ENCODE results near the gene PABPN1L.

Gene PABPN1L

DNA sequence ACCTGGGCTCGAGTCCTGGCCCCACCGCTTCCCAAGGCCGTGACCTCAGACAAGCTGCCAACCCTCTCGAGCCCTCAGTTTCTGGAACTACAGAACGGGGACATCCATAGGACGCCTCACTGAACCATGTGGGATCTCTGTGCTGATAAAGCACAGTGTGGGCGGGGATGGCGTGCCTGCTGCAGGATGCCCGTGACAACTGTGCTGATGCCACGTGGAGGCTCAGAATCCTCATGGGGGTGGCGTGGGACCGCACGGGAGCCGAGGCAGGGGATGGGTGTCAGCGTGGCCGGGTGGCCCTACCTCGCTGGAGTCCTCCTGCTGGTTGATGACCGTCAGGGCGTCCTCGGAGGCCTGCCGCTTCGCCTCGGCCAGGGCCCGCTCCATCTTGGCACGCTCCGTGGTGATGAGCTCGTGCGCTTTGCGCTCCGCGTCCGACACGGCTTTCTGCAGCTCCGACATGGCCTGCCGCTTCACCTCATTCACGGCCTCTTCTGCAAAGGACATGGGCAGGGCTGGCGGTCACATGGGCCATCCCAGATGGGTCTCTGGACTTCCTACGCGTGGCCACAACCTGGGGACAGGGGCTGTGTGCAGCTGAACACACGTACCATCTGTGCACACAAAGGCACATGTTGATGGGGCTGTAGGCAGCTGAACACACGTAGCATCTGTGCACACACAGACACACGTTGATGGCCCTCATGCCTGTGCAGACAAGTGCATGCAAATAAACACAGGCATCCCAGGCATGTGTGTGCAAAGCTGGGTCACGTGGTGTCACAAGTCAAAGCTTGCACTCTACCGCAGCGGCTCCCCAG is 12.7 kb upstream of the PABPN1L start:
- TF ChIP-seq TAF1 (IDR thresholded peaks at IDR 0.05; ENCODE audit: borderline replicate concordance, insufficient read depth, low read length) (no peak), SIN3A (IDR thresholded peaks at IDR 0.05; ENCODE audit: borderline replicate concordance, insufficient read depth, low read length) (no peak), POLR2AphosphoS5 (IDR thresholded peaks at IDR 0.05; ENCODE audit: low read depth, low read length) (no peak), FOXP2 (optimal IDR thresholded peaks at IDR 0.05; ENCODE audit: borderline replicate concordance, extremely low read depth, extremely low read length, insufficient read depth) (no peak)
- TF ChIP-seq, protein P1, sequence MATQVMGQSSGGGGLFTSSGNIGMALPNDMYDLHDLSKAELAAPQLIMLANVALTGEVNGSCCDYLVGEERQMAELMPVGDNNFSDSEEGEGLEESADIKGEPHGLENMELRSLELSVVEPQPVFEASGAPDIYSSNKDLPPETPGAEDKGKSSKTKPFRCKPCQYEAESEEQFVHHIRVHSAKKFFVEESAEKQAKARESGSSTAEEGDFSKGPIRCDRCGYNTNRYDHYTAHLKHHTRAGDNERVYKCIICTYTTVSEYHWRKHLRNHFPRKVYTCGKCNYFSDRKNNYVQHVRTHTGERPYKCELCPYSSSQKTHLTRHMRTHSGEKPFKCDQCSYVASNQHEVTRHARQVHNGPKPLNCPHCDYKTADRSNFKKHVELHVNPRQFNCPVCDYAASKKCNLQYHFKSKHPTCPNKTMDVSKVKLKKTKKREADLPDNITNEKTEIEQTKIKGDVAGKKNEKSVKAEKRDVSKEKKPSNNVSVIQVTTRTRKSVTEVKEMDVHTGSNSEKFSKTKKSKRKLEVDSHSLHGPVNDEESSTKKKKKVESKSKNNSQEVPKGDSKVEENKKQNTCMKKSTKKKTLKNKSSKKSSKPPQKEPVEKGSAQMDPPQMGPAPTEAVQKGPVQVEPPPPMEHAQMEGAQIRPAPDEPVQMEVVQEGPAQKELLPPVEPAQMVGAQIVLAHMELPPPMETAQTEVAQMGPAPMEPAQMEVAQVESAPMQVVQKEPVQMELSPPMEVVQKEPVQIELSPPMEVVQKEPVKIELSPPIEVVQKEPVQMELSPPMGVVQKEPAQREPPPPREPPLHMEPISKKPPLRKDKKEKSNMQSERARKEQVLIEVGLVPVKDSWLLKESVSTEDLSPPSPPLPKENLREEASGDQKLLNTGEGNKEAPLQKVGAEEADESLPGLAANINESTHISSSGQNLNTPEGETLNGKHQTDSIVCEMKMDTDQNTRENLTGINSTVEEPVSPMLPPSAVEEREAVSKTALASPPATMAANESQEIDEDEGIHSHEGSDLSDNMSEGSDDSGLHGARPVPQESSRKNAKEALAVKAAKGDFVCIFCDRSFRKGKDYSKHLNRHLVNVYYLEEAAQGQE (IDR thresholded peaks at IDR 0.05; ENCODE audit: insufficient read depth in 1 of 2, low read depth in 2 of 2, low read length in 2 of 2), result no peak

DNA sequence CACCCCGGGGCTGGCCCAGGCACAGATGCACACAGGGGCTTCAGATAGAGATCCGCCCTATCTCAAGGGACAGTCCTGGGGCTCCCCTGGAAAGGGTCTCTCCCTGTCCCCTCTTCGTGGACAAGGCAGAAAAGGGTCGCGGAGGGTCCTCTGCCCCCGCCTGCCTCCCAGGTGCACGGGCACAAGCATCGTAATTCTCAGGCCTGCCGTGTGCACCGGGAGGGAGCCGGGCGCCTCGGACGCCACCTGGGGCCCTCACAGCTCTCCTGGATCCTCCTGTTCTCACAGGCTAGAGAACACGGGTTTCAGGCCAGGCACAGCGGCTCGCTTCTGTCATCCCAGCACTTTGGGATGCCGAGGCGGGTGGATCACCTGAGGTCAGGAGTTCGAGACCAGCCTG is 11.9 kb upstream of the PABPN1L start:
- TF ChIP-seq POLR2AphosphoS5 (IDR thresholded peaks at IDR 0.05; ENCODE audit: low read depth, low read length) (no peak), TAF1 (IDR thresholded peaks at IDR 0.05; ENCODE audit: borderline replicate concordance, insufficient read depth, low read length) (no peak), SIN3A (IDR thresholded peaks at IDR 0.05; ENCODE audit: borderline replicate concordance, insufficient read depth, low read length) (no peak), FOXP2 (optimal IDR thresholded peaks at IDR 0.05; ENCODE audit: borderline replicate concordance, extremely low read depth, extremely low read length, insufficient read depth) (no peak)
- TF ChIP-seq, protein P1 (IDR thresholded peaks at IDR 0.05; ENCODE audit: insufficient read depth in 1 of 2, low read depth in 2 of 2, low read length in 2 of 2), result no peak

DNA sequence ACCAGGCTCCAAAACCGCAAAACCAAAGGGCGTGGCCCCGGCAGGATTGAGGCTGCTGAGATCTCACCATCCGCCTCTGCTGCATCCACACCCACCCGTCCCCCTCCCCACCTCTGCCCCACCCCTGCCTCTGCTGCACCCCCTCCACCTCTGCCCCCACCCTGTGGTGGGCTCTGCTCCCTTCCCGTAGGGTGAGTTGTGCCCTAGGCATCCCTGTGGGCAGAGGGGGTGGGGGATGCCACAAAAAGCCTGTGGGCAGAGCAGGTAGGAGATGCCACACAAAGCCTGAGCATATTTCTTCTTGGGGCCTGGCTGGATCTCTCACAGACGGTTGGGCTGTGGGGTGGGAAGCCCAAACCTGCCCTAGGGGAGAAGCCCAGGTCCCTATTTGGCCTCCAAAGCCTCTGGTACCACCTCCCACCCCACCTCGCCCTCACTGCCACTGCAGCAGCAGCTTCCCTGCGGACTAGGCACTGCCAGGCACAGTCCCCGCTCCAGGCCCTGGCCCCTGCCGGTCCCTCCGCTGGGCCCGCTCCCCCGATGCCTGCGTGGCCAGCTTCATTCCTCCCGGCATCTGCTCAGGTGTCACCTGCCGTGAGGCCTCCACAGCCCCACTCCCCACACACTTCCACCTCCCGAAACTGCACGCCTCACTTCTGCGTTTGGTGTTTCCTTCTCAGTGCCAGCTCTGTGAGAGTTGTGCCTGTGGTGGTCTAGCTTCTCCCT is 11.3 kb upstream of the PABPN1L start:
- TF ChIP-seq, protein P1 (IDR thresholded peaks at IDR 0.05; ENCODE audit: insufficient read depth in 1 of 2, low read depth in 2 of 2, low read length in 2 of 2), result no peak
- no peak for TF ChIP-seq SIN3A (IDR thresholded peaks at IDR 0.05; ENCODE audit: borderline replicate concordance, insufficient read depth, low read length)

DNA sequence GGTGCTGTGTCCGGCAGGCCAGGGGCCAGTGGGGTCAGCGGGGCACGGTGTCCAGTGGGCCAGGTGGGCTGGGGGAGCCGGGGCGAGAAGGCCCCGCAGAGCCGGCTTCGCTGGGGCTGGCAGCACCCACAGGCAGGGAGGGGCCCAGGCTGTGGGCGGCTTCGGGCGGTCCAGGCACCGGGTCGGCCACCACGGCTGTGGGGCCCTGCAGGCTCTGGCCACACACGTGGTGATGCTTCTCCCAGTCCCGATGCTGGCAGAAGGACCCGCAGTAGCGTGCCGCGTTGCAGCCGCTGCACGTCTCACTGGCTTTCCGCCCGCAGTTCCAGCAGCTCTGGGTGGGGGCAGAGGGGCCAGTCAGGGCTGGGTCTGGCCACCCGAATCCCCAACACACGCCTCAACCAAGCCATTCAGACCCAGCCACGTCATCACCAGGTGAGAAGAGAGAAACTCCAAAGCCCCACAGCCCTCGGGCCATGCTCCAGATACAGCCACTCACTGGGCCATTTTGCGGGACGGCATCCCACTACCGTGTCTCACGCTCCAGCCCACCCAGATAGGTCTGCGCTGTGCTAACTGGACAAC is 10.6 kb upstream of the PABPN1L start:
- no peak for TF ChIP-seq SIN3A (IDR thresholded peaks at IDR 0.05; ENCODE audit: borderline replicate concordance, insufficient read depth, low read length)
- no peak for TF ChIP-seq POLR2AphosphoS5 (IDR thresholded peaks at IDR 0.05; ENCODE audit: low read depth, low read length)
- TF ChIP-seq, protein P1 (IDR thresholded peaks at IDR 0.05; ENCODE audit: insufficient read depth in 1 of 2, low read depth in 2 of 2, low read length in 2 of 2), result no peak
- no peak for TF ChIP-seq FOXP2 (optimal IDR thresholded peaks at IDR 0.05; ENCODE audit: borderline replicate concordance, extremely low read depth, extremely low read length, insufficient read depth)
- TF ChIP-seq TAF1 (IDR thresholded peaks at IDR 0.05; ENCODE audit: borderline replicate concordance, insufficient read depth, low read length), result no peak

Data from PFSK-1 (cell line).